WTC11 (cell line): Measurements from ENCODE around the gene TRIM25.

ENCODE experiments used
- ATF3 ChIP-seq: sonication (generic); formaldehyde crosslinking; conservative IDR thresholded peaks from 2 replicates; pipeline ENCODE4 v1.8.1; 2022; ENCODE audit warnings: mild to moderate bottlenecking, missing genetic modification reagents
- E2F5 ChIP-seq: sonication (generic); formaldehyde crosslinking; IDR thresholded peaks from 2 replicates; pipeline ENCODE4 v1.8.1; 2022; ENCODE audit warnings: mild to moderate bottlenecking, moderate library complexity, missing genetic modification reagents
- IRF1 ChIP-seq: sonication (generic); formaldehyde crosslinking; IDR thresholded peaks from 2 replicates; pipeline ENCODE4 v1.8.0; 2023; ENCODE audit warnings: missing genetic modification reagents
- KAT7 ChIP-seq: sonication (generic); formaldehyde crosslinking; IDR thresholded peaks from 2 replicates; pipeline ENCODE4 v1.8.1; 2023; ENCODE audit warnings: missing genetic modification reagents, mild to moderate bottlenecking, borderline replicate concordance
- MAX ChIP-seq: sonication (generic); formaldehyde crosslinking; IDR thresholded peaks from 2 replicates; pipeline ENCODE4 v1.8.0; 2022; ENCODE audit warnings: mild to moderate bottlenecking, missing genetic modification reagents
- NFE2L1 ChIP-seq: sonication (generic); formaldehyde crosslinking; IDR thresholded peaks from 2 replicates; pipeline ENCODE4 v1.8.1; 2023; ENCODE audit warnings: missing genetic modification reagents
- NR3C1 ChIP-seq: sonication (generic); formaldehyde crosslinking; conservative IDR thresholded peaks from 2 replicates; pipeline ENCODE4 v1.8.1; 2023; ENCODE audit warnings: low read depth, mild to moderate bottlenecking, missing genetic modification reagents
- TF ChIP-seq, protein P1 (sequence below): fragments of 200-600 bp; IDR thresholded peaks from 2 replicates; pipeline ENCODE4 v1.8.0; 2022; ENCODE audit warnings: antibody characterized with exemption
- TF ChIP-seq, protein P2 (sequence below): sonication (generic); formaldehyde crosslinking; IDR thresholded peaks from 2 replicates; pipeline ENCODE4 v1.8.1; 2022; ENCODE audit warnings: missing genetic modification reagents, borderline replicate concordance
- TF ChIP-seq, protein P3 (sequence below): sonication (generic); formaldehyde crosslinking; IDR thresholded peaks from 2 replicates; pipeline ENCODE4 v1.8.0; 2022; ENCODE audit warnings: mild to moderate bottlenecking, missing genetic modification reagents

GRCh38 chr17:56838687-56839086, 75.2 kb downstream of the TRIM25 start:
- TF ChIP-seq MAX (CRISPR knock-in tag) (no peak), IRF1 (no peak), E2F5 (CRISPR knock-in tag) (no peak), KAT7 (no peak), NFE2L1 (CRISPR knock-in tag) (no peak), ATF3 (CRISPR knock-in tag) (no peak), NR3C1 (CRISPR knock-in tag) (no peak)
- TF ChIP-seq, protein P1, sequence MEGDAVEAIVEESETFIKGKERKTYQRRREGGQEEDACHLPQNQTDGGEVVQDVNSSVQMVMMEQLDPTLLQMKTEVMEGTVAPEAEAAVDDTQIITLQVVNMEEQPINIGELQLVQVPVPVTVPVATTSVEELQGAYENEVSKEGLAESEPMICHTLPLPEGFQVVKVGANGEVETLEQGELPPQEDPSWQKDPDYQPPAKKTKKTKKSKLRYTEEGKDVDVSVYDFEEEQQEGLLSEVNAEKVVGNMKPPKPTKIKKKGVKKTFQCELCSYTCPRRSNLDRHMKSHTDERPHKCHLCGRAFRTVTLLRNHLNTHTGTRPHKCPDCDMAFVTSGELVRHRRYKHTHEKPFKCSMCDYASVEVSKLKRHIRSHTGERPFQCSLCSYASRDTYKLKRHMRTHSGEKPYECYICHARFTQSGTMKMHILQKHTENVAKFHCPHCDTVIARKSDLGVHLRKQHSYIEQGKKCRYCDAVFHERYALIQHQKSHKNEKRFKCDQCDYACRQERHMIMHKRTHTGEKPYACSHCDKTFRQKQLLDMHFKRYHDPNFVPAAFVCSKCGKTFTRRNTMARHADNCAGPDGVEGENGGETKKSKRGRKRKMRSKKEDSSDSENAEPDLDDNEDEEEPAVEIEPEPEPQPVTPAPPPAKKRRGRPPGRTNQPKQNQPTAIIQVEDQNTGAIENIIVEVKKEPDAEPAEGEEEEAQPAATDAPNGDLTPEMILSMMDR = no peak
- TF ChIP-seq, protein P2, sequence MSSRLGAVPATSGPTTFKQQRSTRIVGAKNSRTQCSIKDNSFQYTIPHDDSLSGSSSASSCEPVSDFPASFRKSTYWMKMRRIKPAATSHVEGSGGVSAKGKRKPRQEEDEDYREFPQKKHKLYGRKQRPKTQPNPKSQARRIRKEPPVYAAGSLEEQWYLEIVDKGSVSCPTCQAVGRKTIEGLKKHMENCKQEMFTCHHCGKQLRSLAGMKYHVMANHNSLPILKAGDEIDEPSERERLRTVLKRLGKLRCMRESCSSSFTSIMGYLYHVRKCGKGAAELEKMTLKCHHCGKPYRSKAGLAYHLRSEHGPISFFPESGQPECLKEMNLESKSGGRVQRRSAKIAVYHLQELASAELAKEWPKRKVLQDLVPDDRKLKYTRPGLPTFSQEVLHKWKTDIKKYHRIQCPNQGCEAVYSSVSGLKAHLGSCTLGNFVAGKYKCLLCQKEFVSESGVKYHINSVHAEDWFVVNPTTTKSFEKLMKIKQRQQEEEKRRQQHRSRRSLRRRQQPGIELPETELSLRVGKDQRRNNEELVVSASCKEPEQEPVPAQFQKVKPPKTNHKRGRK (CRISPR knock-in tag) = no peak
- TF ChIP-seq, protein P3, sequence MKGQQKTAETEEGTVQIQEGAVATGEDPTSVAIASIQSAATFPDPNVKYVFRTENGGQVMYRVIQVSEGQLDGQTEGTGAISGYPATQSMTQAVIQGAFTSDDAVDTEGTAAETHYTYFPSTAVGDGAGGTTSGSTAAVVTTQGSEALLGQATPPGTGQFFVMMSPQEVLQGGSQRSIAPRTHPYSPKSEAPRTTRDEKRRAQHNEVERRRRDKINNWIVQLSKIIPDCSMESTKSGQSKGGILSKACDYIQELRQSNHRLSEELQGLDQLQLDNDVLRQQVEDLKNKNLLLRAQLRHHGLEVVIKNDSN (CRISPR knock-in tag) = no peak
